ENCODE measurements around the gene PLGRKT.

DNA sequence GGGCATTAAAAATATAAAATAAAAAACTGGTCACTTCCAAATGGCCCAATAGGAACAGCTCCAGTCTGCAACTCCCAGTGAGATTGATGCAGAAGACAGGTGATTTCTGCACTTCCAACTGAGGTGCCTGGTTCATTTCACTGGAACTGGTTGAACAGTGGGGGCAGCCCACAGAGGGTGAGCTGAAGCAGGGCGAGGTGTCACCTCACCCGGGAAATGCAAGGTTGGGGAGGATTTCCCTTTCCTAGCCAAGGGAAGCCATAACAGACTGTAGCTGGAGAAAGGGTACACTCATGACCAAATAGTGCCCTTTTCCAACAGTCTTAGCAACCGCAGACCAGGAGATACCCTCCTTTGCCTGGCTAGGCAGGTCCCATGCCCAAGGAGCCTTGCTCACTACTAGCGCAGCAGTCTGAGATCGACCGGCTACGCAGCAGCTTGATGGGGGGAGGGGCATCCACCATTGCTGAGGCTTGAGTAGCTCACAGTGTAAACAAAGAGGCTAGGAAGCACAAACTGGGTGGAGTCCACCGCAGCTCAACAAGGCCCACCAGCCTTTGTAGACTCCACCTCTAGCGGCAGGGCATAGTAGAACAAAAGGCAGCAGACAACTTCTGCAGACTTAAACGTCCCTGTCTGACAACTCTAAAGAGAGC, 110.7 kb downstream of the PLGRKT start:
- TF ChIP-seq EP300 (IDR thresholded peaks at IDR 0.05) = no peak
- TF ChIP-seq, protein P1, sequence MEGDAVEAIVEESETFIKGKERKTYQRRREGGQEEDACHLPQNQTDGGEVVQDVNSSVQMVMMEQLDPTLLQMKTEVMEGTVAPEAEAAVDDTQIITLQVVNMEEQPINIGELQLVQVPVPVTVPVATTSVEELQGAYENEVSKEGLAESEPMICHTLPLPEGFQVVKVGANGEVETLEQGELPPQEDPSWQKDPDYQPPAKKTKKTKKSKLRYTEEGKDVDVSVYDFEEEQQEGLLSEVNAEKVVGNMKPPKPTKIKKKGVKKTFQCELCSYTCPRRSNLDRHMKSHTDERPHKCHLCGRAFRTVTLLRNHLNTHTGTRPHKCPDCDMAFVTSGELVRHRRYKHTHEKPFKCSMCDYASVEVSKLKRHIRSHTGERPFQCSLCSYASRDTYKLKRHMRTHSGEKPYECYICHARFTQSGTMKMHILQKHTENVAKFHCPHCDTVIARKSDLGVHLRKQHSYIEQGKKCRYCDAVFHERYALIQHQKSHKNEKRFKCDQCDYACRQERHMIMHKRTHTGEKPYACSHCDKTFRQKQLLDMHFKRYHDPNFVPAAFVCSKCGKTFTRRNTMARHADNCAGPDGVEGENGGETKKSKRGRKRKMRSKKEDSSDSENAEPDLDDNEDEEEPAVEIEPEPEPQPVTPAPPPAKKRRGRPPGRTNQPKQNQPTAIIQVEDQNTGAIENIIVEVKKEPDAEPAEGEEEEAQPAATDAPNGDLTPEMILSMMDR (IDR thresholded peaks at IDR 0.05) = no peak
